NCI-H128 (cell line): Measurements from ENCODE around the gene MPZL2.

Experiments
- DNase-seq: peaks from one replicate; lab custom pipeline; 2025; ENCODE audit not compliant: unreplicated experiment; lab: John Stamatoyannopoulos, UW

The MPZL2 gene

DNA sequence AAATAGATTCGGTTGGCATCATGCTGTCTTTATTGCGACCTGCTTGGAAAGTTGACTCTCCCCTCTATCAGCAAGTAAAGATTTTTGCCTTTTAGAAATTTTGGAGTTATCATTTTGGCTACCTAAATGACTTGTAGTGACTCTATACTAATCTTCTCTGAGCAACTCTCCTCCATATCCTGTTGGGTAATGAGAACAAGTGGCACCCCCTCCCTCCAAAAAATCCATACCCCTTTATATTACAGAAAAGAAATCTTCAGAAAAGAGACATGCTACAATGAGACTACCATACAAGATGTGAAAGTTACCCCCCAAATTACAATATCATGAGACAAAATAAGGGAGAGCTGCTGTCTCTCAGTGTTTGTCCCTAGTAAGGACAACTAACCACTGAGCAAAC lies 40.5 kb downstream of the MPZL2 start:
- DNase-seq, result no peak

DNA sequence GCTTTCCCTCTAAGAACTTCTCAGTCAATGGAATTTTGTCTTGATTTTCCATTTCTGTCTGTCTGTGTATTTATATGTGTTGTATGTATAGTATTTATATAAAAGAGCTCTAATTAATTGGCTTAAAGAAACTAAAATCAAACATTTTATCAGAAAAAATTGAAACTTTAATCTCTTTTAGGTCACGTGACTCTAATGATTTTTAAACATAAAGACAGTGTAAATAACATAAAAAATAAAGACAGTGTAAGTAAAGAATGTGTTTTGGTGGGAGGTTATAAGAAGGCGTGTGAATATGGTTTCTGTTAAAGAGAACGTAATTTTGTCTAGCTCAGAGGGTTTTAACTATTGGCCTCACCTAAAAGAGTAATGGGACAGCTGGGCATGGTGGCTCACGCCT lies 41.7 kb downstream of the MPZL2 start:
- DNase-seq, result no peak

DNA sequence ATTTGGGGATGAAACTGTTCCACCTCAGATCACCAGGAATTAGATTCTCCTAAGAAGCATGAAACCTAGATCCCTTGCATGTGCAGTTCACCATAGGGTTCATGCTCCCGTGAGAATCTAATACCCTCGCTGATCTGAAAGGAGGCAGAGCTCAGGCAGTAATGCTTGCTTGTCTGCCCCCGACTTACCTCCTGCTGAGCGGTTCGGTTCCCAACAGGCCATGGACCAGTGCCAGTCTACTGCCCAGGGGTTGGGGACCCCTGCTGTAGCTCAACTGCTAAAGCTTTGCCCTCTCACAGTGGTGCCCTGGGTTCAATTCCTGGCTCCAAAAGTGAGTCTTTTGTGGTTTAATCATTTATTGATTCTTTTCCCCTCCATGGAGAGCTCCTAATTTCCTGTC lies 42.7 kb downstream of the MPZL2 start:
- DNase-seq, result no peak

DNA sequence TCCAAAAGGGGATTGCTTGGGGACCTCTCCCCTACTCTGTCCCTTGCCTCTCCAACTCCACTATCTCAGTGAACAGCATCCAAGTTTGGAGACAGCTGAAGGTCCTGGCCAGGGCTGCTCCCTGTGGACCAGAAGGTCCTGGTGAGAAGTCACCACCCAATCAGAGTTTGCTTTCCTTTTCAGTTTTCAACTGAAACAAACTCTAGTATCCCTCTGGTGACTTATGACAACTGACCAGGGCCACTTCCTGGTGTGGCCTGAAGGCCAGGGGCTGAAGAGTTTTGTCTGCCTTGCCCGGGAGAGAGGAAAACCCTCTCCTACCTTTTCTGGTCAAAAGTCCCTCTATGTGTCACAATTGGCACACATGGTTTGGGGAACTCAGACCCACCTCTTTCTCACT lies 44.4 kb downstream of the MPZL2 start:
- DNase-seq, result no peak

DNA sequence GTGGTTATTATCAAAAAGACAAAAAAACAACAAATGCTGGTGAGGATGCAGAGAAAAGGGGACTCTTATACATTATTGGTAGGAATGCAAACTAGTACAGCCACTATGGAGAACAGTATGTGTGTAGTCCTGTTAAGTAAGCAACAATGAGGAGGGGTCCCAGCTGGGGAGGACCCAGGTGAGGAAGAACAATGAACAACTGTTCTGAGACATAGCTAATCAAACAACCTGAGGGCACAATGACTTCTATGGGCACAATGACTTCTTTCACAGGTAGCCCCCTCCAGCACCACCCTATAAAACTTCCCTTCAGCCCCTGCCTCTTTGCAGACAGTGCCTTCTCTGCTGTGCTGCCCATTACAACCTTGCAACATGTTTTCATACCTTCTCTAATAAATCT lies 44.9 kb downstream of the MPZL2 start:
- no peak for DNase-seq

DNA sequence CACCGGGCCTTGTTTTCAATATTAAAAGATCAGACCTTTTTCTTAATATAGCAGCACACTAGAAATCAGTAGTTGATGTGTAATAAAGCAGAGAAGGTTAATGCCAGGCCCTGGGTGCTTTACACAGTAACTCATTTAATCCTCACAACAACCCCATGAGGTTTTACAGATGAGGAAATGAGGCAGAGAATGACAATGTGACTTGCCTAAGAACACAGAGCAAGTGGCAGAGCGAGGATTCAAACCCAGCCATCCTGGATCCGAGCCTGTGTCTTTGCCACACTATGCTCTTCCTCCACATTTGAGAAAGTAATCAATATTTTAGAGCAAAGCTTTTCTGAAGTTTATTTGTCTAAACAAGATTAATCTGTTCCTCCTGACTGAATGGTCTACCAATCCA lies 46.5 kb downstream of the MPZL2 start:
- no peak for DNase-seq

DNA sequence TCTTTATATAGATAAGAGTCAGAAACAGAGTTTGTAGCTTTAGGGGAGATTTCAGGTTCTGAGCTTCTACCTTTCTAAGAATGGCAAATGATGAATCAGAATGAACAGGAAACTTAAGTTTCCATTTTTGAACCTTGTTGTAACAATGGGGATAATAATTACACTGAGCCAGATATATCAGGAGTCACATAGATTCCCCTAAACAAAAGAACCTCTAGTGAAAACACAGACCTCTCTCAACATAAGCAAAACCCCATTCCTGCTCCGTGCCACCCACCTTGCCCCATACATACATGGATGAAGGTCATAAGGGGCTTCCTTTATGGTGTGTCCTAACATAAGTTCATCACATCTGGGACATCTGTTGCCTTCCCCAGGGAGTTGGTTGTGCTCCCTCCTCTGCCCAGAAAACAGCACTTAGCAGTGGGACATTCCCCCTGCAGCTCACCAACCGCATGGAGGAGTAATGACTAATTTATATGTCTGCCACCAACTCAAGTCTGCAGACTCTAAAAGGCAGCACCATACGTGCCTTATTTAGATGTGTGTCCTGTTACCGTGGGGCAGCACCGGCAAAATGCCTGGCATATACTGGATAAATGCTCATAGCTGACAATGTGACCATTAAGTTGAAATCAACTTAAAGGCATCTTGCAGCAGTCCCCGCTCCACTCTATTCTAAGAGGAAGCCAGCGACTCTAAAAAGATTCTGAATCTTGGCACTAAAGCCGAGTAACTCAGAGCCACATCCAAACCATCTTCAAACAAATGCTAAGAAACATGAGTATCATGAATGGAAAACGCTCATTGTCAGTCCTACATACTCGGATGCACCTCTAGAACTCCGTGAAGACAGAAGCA lies 47.2 kb downstream of the MPZL2 start:
- DNase-seq, result no peak

DNA sequence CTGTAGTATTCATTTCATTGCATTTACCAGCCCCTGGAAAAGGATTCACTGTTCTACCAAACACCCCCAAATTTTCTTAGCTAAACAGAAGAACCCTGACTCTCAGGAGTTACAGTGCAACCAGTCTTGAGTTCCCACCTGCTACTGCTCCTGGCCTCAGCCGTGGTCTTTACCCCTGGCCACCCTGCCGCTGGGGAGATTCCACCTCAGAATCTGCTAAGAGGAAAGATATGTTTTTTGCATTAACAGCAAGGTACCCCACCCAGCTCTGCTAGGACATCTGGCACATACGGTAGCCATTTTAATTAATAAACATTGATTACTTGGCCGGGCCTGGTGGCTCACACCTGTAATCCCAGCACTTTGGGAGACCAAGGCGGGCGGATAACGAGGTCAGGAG lies 48.3 kb downstream of the MPZL2 start:
- no peak for DNase-seq

DNA sequence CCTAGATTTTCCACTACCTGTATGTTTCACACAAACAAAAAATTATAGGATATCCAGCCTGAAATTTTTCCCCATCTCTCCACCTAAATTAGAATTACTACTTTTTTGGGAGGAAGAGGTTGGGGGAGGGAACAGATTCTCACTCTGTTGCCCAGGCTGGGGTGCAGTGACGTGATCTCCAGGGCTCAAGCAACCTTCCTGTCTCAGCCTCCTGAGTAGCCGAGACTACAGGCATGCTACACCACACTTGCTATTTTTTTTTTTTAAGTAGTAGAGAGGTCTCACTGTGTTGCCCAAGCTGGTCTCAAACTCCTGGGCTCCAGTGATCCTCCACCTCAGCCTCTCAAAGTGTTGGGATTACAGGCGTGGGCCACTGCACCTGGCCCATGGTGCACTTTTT lies 48.8 kb downstream of the MPZL2 start:
- DNase-seq, result no peak

DNA sequence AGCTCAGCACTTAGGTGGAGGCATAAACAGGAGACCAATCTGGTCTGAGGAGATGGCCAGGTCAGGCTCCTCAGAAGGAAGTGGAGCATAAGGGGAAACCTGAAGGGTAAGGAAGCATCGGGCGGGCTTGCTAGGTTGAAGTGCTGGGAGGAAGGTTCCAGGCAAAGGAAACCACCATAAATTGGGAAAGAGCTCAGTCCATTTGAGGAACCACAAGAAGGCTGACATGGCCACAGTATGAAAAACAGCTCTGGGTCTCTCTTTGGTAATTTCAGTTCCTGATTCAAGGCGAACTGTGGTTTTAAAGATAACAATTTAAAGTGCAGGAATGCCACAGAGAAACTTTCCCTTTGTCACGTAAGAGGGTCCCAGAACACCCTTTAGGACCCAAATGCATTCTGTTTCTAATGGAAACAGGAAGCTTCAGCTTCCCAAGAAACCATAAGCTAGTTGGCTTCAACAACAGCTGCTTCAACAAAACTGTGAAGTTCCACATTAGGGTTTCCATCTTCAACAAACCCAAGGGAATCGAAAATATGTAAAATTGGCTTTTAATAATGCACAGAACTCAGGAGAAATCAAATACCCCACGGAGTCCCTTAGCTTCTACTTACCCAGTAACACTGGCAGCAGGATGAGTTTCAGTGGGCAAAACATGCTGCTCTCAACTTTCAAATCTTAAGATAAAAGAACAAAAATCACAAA lies 49.7 kb downstream of the MPZL2 start:
- no peak for DNase-seq

DNA sequence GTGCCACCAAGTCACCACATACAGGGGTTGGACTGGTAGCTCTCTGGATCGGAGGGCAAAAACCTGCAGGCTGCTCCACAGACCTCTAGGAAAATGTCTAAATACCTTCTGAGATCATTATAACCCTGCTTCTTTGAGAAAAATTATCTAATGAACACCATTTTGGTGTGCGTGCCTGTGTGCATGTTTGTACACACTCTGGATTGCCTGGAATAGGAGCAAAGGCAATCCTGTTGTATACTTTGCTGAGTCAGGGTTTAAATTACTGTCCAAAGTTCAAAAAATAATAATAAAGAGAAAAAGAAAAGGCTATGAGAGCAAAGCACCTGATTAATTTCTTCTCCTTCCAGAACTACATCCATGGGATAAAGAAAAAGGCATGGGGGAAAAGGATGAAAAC lies 50.3 kb downstream of the MPZL2 start:
- no peak for DNase-seq

DNA sequence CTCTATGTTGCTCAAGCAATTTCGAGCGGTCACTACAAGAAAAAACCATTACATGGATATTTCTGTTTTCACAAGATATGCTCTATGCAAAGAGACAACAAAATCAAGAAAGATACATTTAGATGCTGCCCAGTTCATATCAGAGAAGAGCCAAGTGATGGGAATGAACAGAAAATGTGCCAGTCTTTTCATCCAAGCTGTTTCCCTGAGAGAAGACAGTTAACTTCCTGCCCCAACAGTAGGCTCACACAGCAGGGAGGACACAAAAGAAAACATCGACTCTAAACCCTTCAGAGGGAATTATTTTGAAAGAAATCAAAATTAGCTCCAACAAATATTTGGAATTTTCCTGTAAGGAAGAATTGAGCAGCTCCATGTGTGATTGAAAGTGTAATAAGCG lies 50.9 kb downstream of the MPZL2 start:
- no peak for DNase-seq

DNA sequence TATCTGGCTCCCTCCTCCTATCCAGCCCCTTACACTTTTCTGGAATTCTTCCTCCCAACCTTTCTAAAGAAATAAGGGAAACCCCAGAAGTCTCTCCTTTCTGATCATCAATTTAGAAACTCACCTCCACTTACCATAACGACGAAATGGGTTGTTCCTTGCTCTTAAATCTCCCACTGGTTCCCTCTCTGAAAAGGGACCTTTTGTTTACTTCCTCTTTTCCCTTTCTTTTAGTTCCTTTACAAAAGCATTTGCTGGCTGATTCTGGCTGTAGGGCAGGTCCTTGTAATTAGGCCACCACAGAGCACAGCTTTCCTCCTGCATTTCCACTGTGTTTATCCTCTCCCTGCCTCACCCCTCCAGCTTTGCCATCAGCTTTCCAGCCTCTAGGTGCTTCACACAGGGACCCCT lies 51.3 kb downstream of the MPZL2 start:
- DNase-seq, result no peak

DNA sequence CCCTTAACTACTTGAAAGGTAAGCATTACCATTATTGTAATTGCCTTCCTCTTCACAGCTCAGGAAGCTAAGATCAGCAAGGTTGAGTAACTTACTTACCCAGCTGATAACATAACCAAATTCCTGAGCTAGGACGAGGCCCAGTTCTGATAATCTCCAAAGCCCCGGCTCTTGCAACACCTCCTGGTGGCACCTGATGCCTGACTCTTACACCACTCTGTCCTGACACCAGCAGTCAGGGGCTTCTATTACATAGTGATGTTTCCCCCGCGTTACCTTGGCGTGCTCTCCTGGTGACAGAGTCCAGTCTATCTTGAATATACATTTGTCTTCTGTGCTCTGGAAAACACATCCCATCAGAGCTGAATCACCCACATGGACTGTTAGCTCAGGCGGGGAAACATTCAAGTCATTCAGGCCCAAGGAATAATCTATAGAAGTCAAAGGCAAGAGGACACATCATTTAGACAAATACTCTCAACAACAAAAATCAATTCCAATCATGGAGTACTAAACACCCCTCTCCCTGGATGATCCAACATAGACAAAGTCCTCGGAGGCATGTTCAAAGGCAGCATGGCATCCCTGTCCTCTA lies 51.9 kb downstream of the MPZL2 start:
- DNase-seq, result no peak

DNA sequence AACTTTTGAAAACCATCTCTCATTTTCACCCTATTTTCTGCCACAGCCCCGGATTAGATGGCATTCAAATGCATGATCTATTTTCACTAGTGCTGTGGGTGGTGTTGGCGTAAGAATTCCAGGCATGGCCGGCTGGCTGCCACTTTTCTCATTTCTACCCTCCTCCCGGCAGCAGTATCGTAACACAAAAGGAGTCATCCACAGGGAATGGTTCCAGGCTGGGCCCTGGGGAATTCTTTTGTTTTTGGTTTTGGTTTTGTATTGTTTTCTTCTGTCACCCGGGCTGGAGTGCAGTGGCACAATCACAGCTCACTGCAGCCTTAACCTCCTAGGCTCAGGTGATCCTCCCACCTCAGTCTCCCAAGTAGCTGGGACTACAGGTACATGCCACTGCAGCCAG lies 53.1 kb downstream of the MPZL2 start:
- DNase-seq, result no peak

DNA sequence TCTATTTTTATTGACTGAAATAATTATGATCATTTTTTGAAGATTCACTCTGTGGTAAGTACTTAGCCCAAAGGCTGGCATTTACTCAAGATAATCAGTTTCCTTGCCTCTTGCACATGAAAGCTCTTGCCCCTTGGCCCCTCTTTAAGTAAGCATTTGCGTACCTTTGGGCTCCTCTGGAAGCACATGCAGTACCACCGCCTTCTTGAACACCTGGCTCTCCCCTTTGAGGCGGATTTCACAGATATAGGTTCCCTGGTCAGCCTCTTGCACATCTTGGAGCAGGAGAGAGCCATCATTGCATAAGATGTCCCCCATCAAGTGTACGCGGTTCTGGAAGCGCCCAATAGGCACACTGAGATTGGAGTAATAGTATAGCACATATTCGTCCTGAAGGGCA lies 53.8 kb downstream of the MPZL2 start:
- DNase-seq, result no peak

DNA sequence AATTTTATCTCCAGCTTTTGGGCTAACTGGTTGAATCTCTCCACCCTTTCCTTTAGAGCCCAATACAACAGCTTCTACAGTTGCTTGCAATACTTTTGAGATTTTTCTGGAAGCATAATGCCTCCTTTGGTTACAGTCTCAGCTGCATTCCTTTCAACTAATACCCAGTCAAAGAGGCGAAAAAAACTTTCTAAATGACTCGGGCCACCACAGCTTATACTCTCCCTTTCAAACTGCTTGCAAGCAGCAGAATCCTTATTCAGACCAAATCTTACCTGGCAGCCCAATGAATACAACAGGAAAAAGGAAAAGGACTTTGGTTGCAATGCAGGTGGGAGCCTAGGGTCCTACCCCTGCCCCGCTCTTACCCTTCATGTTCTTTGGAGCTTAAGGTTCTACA lies 55.1 kb downstream of the MPZL2 start:
- DNase-seq, result no peak

DNA sequence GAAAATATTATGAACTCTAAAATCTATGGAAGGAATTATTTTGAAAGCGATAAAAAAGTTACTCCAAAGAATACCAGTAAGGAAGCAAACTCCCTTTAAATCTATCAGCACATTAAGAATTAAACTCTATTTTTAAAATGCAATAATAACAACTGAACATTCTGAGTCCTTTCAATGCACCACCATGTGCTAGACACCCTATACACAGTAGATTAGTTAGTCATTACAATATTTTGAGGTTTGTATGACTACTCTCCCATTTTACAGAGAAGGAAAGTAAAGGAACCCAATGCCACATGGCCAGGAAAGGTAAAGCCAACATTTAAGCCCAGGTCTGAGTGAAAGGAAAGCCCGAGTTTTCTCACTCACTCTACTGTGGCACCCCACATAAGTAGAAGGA lies 57.0 kb downstream of the MPZL2 start:
- no peak for DNase-seq

DNA sequence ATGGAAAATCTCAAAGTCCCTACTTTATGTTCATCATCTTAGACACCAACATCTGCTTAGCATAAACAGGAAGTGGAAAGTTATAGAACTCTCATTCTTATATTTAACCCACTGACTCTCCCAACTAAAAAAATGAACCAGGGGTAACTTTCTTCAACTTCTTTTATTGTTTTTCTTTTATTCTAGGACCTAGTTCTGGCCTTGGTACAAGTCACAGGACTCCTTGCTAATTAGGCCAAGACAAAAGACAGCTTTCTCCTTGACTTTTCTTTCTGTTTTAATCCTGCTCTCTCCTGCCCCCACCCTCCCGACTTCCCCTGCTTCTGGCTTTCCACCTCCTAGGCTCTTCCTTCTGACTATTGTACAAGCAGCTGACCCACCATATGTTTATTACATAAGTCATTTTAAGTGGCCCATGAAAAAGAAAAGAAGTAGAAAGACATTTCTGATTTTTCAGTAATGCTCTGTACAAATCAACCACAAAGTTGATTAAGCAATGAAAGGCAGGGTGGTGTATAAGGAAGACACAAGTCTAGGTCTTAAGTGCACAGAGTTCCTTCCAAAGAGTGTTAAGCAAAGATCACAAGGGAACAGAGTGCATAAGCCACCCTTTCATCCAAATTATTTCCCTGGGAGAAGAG lies 57.6 kb downstream of the MPZL2 start:
- no peak for DNase-seq

DNA sequence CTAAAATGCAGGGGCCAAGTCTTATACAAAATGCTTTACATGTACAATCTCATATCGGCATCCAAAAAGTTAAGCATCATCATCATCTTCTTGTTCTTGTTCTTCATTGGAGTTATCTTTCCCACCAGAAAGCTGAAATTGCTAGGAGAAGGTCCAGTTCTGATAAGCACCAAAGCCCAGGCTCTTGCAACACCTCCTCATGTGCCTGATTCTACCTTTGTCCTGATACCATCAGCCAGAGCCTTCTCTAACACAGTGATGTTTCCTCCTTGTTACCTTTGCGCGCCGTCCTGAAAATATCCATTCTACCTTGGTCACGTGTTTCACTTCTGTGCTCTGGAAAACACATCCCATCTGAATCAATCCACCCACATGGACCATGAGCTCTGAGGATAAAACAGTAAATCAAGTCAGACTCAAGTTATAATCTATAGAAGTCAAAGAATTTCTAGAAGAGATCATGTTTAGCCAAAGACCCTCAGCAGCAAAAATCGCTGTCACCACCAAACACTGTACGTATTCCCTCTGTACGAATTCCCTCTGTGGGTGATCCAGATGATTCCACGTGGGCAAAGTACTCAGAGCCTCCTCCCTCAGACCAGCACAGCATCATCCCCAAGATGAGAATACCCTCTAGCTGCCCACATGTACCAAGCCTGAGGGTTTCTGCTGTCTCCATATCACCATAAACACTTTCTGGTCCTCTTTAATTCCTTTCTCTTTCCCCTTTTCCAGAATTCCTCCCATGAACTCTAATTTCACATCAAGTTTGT lies 58.3 kb downstream of the MPZL2 start:
- DNase-seq, result no peak
